ENCODE results near the gene R3HDM2. TPM values are rescaled to one million over a fixed set of nuclear protein-coding genes. Genes with fewer than 3 reads are reported as not detected.

Gene R3HDM2
- total RNA-seq, 2 donors from 2014 or later = 36.6 to 54.6 TPM

- ATAC-seq (replicated peaks) = no peak
- Mint-ChIP-seq H3K27ac (no peak overlapping the region), H3K4me1 (peaks cover 5% of the 10 kb centered on the region), H3K27me3 (no peaks in the 10 kb centered on the region), H3K36me3 (ENCODE audit: low read depth) (peaks cover 86% of the 10 kb centered on the region), H3K9me3 (no peaks in the 10 kb centered on the region), H3K4me3 (no peak overlapping the region)
Observed at GRCh38 chr12:57263096-57263495, 167.7 kb downstream of the R3HDM2 start.

- Mint-ChIP-seq H3K27ac (no peak overlapping the region), H3K4me3 (no peak overlapping the region), H3K27me3 (no peaks in the 10 kb centered on the region), H3K9me3 (no peaks in the 10 kb centered on the region), H3K4me1 (peaks cover 5% of the 10 kb centered on the region), H3K36me3 (ENCODE audit: low read depth) (peaks cover 86% of the 10 kb centered on the region)
- no peak for ATAC-seq (replicated peaks)
Observed at GRCh38 chr12:57262126-57262822, 168.6 kb downstream of the R3HDM2 start.

- no peaks in the 10 kb centered on the region for H3K27me3 Mint-ChIP-seq
- H3K27ac Mint-ChIP-seq = no peak overlapping the region
- H3K4me1 Mint-ChIP-seq = no peaks in the 10 kb centered on the region
- H3K4me3 Mint-ChIP-seq = no peak overlapping the region
- no peak for ATAC-seq (replicated peaks)
- peaks cover 86% of the 10 kb centered on the region for H3K36me3 Mint-ChIP-seq (ENCODE audit: low read depth)
- no peaks in the 10 kb centered on the region for H3K9me3 Mint-ChIP-seq
Observed at GRCh38 chr12:57261428-57261865, 169.4 kb downstream of the R3HDM2 start.

DNA sequence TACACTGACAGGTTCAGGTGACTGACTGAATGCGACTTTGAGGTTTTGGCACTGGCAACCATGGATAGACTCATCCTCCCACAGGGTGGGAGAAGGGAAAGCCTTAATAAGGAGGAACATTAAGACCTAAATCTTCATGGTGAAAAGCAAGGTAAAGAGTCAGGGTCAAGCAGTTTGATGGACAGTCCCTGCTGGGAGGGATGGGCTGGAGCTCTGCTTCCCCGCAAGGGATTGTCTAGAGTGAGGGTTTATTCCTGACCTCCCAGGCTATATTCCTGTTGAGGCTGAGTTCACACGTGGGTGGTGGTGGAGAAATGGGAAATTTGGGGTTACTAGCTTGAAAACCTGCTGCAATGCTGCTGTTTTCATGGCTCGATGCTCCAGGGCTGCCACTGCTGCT lies 170.5 kb downstream of the R3HDM2 start:
- H3K27ac Mint-ChIP-seq = no peak overlapping the region
- H3K4me3 Mint-ChIP-seq = no peak overlapping the region
- H3K36me3 Mint-ChIP-seq (ENCODE audit: low read depth) = peaks cover 86% of the 10 kb centered on the region
- H3K9me3 Mint-ChIP-seq = no peaks in the 10 kb centered on the region
- H3K4me1 Mint-ChIP-seq = no peaks in the 10 kb centered on the region
- no peak for ATAC-seq (replicated peaks)
- H3K27me3 Mint-ChIP-seq = no peaks in the 10 kb centered on the region

DNA sequence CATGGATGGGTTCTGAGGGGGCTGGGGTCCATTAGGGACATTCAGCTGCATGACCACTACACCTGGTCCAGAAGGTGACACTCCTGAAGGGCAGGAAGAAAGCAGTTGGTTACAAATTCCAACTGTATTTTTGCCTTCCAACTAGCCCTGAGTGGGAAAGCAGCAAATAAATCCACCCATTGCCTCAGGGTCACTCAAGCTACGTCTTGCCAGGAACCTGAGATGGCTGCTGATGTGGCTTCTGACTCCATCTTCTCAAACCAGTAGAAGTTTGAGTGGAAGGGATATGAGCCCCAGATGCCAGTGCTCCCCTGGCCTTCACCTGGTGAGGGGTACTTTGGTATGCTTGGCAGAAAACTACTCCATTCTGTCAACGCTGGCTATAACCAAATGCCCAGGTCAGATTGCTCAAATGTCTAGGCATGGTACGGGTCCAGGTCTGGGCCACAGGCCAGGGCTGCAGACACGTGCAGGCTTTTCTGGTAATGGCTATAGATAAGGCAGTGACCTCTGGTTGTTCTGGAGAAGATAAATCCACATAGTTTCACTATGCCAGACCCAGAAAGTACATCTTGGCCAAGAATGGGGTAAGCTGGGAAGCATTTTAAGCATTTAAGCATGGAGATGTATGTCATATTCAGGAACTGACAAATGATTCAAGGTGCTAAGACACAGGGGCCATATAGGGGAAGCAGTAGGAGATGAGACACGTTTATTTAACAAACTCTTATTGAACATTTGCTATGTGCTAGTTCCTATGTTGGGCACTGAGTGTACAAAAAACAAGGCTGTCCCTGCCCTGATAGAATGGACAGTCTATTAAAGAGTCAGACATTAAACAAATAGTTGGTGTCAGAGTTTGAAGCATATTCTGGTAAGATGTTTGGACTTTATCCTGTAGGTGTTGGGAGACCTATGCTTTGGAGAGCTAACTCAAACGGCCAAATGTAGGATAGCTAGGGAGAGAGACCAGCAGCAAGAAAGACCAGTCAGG lies 171.6 kb downstream of the R3HDM2 start:
- ATAC-seq (replicated peaks) = no peak
- no peaks in the 10 kb centered on the region for H3K27me3 Mint-ChIP-seq
- no peak overlapping the region for H3K4me3 Mint-ChIP-seq
- no peak overlapping the region for H3K27ac Mint-ChIP-seq
- no peaks in the 10 kb centered on the region for H3K4me1 Mint-ChIP-seq
- peaks cover 81% of the 10 kb centered on the region for H3K36me3 Mint-ChIP-seq (ENCODE audit: low read depth)
- H3K9me3 Mint-ChIP-seq = no peaks in the 10 kb centered on the region

DNA sequence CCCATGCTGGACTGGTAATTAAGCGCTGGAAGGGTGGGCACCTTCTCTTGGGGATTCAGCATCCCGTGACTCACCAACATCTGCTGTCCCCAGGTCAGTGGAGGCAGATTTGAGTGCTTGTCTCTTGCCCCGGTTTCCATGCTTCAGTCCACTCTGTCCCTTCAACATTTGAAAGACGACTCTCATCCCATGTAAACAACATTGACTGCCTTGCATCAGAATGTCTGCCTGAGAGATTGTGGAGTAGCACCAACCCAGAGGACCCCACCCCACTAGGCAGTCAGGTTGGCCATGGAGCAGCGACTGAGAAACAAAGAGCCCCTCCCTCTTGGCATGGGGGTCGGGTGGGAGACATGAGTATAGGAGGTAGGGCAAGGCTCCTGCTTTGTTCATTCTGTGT lies 174.9 kb downstream of the R3HDM2 start:
- H3K4me1 Mint-ChIP-seq = no peaks in the 10 kb centered on the region
- no peak for ATAC-seq (replicated peaks)
- H3K9me3 Mint-ChIP-seq = no peaks in the 10 kb centered on the region
- H3K4me3 Mint-ChIP-seq = no peak overlapping the region
- no peak overlapping the region for H3K27ac Mint-ChIP-seq
- H3K27me3 Mint-ChIP-seq = no peaks in the 10 kb centered on the region
- peaks cover 61% of the 10 kb centered on the region for H3K36me3 Mint-ChIP-seq (ENCODE audit: low read depth)

DNA sequence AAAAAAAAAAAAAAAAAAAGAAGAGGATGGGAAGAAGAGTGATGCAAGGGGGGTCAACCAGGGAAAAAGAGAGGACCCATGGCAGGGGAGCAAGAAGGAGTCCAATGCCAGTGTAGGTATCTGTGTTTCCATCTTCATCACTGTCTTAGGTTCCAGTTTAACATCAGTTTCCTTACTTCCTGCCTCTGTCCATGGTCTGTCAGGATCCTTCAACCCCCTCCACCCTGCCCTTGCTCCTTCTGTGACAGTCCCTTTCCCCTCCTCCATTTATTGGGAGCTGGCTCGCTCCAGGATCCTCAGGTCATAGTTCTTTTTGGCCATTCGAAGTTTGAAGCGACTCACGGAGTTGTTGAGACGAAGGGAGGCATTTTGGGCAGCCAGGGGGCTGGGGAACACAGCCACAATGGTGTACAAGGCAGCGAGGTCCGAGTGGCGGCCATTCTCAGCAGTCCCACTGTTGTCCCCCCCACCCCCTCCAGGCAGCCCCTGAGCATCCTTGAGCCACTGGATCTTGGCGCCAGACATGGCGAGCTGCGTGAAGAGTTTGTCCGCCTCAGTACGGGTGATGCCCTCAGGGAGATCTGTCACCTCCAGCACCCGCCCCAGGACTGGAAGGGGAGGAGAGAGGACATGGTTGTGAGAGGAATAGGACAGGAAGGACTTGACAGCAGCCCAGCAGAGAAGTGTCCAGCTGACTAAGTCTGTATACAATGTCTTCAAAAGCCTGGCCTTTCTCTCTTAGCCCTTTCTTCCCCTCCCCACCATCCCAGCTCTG lies 176.2 kb downstream of the R3HDM2 start:
- H3K4me3 Mint-ChIP-seq = no peak overlapping the region
- no peaks in the 10 kb centered on the region for H3K9me3 Mint-ChIP-seq
- peaks cover 51% of the 10 kb centered on the region for H3K36me3 Mint-ChIP-seq (ENCODE audit: low read depth)
- H3K27ac Mint-ChIP-seq = no peak overlapping the region
- H3K4me1 Mint-ChIP-seq = no peaks in the 10 kb centered on the region
- H3K27me3 Mint-ChIP-seq = no peaks in the 10 kb centered on the region
- no peak for ATAC-seq (replicated peaks)

- Mint-ChIP-seq H3K9me3 (no peaks in the 10 kb centered on the region), H3K4me3 (no peak within 1 kb of the TSS)
Observed at GRCh38 chr12:57250956-57251355, 179.9 kb downstream of the R3HDM2 start, which contains the start of gene STAC3. STAC3 (minus strand) TSS chr12:57251187; CDS start chr12:57249636, 1,551 bp downstream.

DNA sequence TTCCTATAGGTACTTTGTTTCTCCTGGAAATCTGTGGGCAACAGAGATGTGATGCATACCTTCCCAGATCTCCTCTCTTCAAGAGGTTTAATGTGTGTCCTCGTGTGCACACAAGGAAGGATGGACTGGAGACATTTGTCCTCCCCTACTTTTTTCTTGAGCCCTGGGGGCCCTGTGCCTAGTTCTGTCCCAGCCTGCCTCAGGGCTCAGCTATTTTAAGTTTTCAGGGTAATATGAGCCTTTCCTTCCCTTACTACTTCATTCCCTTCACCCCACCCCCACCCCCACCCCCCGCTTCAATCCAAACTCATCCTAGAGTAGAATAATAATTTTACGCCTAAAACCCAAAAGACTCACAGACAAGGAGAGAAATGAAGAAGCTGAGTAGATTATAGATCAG lies 180.3 kb downstream of the R3HDM2 start:
- ATAC-seq (replicated peaks) = no peak
- H3K27ac Mint-ChIP-seq = no peak overlapping the region
- H3K9me3 Mint-ChIP-seq = no peaks in the 10 kb centered on the region
- peaks cover 5% of the 10 kb centered on the region for H3K4me1 Mint-ChIP-seq
- no peak overlapping the region for H3K4me3 Mint-ChIP-seq
- no peaks in the 10 kb centered on the region for H3K27me3 Mint-ChIP-seq
- peaks cover 15% of the 10 kb centered on the region for H3K36me3 Mint-ChIP-seq (ENCODE audit: low read depth)

More at GRCh38 chr12:57250956-57251355, 179.9 kb downstream of the R3HDM2 start, which contains the start of gene STAC3:
- Mint-ChIP-seq H3K36me3 (ENCODE audit: low read depth) (peaks cover 20% of the 10 kb centered on the region), H3K27me3 (no peaks in the 10 kb centered on the region), H3K27ac (no peak within 1 kb of the TSS), H3K4me1 (peaks cover 5% of the 10 kb centered on the region)
- ATAC-seq (replicated peaks) = no peak

- no peak overlapping the region for H3K4me3 Mint-ChIP-seq
- H3K27ac Mint-ChIP-seq = no peak overlapping the region
- peaks cover 8% of the 10 kb centered on the region for H3K4me1 Mint-ChIP-seq
- H3K9me3 Mint-ChIP-seq = no peaks in the 10 kb centered on the region
- ATAC-seq (replicated peaks) = no peak
- H3K27me3 Mint-ChIP-seq = peaks cover 5% of the 10 kb centered on the region
- peaks cover 9% of the 10 kb centered on the region for H3K36me3 Mint-ChIP-seq (ENCODE audit: low read depth)
Observed at GRCh38 chr12:57248934-57249742, 181.7 kb downstream of the R3HDM2 start.

GRCh38 chr12:57247041-57247440 lies 183.8 kb downstream of the R3HDM2 start:
- Mint-ChIP-seq H3K36me3 (ENCODE audit: low read depth) (no peaks in the 10 kb centered on the region), H3K9me3 (no peaks in the 10 kb centered on the region), H3K4me3 (no peak overlapping the region), H3K27ac (no peak overlapping the region), H3K27me3 (peaks cover 17% of the 10 kb centered on the region), H3K4me1 (peaks cover 19% of the 10 kb centered on the region)
- ATAC-seq (replicated peaks) = no peak

- H3K9me3 Mint-ChIP-seq = no peaks in the 10 kb centered on the region
- peaks cover 41% of the 10 kb centered on the region for H3K27me3 Mint-ChIP-seq
- peak overlapping the region; percentile 32 for H3K27ac Mint-ChIP-seq
- ATAC-seq (replicated peaks) = no peak
- peaks cover 34% of the 10 kb centered on the region for H3K4me1 Mint-ChIP-seq
- H3K4me3 Mint-ChIP-seq = peak overlapping the region; percentile 86
- H3K36me3 Mint-ChIP-seq (ENCODE audit: low read depth) = peaks cover 6% of the 10 kb centered on the region
Observed at GRCh38 chr12:57244312-57244696, 186.5 kb downstream of the R3HDM2 start.

- Mint-ChIP-seq H3K4me3 (peak overlapping the region; percentile 86), H3K27ac (peak overlapping the region; percentile 32), H3K4me1 (peaks cover 35% of the 10 kb centered on the region), H3K9me3 (no peaks in the 10 kb centered on the region), H3K36me3 (ENCODE audit: low read depth) (peaks cover 9% of the 10 kb centered on the region), H3K27me3 (peaks cover 44% of the 10 kb centered on the region)
- ATAC-seq (replicated peaks) = peak; percentile 33
Observed at GRCh38 chr12:57243521-57244311, 187.1 kb downstream of the R3HDM2 start.

All from activated T-helper 17 cell treated with anti-CD3 and anti-CD28 coated beads, Interleukin-2, amount 50 U/mL, for 72 hours (primary cell).